ENCODE results near the gene TPMT.
A peak's percentile ranks its signal among the peaks of the same experiment; 100 is the strongest.
"Not testable (repeated sequence)": the region's sequence is repeated elsewhere in the genome, so short reads cannot be mapped to it uniquely, and the experiment has no call there.

TPMT gene

GRCh38 chr6:18154507-18155149 lies at the start of gene TPMT:
Gene TPMT, minus strand, starts transcription at chr6:18155077. Its CDS starts 5,950 bp downstream, at chr6:18149127.
- peak; percentile 94 for DNase-seq

- DNase-seq, result no peak
These were observed 48.9 kb upstream of the TPMT start for GRCh38 chr6:18203786-18204185.

GRCh38 chr6:18192026-18192425 lies 37.1 kb upstream of the TPMT start:
- DNase-seq, result no peak

GRCh38 chr6:18189196-18189595 lies 34.3 kb upstream of the TPMT start:
- no peak for DNase-seq

DNA sequence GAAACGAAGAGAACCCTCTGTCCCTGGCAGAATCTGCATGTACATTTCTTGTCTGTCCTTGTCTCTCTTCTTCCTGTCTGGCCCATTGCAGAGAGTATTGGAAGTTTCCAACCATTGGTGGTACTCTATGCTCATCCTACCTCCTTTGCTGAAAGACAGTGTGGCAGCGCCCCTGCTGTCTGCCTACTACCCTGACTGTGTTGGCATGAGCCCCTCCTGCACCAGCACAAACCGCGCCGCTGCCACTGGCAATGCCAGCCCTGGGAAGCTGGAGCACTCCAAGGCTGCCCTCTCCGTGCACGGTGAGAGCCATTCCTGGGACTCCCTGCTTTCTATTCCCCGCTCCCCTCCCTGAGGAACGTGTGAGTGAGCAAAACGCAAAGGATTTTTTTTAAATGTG lies 32.8 kb upstream of the TPMT start:
- DNase-seq, result no peak

DNA sequence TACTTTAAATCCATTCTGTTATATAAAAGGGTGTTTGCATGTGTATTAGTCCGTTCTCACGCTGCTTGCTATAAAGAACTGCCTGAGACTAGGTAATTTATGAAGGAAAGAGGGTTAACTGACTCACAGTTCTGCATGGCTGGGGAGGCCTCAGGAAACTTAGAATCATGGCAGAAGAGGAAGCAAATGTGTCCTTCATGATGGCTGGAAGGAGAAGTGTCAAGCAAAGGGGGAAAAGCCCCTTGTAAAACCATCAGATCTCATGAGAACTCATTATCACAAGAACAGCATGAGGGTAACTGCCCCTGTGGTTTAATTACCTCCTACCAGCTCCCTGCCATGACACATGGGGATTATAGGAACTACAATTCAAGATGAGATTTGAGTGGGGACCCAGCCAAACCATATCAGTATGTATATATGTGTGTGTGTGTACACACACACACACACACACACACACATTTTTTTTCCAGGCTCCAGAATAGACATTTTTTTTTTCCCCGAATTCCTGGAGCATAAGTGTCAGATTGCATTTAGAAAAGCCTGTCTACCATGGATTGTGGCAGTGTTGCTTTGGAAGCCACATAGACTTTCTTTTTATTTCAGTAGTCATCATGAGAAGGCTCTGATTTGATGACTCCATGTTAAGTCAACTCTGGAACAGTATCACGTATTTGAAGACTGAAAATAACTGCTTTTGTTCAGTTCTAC lies 31.8 kb upstream of the TPMT start:
- DNase-seq, result no peak

DNA sequence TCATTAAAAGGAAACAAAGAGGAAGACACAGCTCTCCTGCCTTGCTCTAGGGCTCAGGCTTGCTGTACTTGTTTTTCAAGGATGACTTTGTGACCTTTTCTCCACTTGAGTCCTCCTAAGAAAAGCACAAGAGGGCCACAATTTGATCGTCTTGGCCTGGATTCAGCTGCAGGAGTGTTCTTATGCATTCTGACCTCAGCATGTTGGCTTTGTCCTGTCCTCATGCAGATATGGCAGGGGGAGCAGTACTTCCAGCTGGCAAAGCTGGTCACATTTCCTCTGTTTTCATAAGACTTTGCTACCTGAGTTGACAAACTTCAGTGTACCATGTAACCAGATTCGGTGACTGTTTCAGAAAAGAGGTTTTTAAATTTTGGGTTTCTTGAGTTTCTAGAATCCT lies 31.2 kb upstream of the TPMT start:
- peak; percentile 86 for DNase-seq

DNA sequence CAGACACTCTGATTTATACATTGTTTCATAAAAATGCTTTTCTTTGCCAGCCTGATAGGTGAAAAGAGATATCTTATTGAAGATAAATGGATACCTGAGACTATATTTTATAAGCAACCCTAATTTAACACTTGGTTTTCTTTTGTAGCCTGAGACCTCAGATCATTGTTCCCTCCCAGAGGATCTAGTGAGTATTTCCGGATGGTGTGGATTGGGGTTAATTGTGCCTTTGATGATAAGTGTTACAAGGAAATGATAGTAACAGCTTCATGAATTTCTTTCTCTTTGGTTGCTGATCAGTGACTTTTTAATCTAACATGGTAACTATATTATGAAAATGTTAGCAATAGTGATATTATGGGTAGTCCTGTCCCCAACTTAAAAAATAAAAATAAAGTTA lies 30.7 kb upstream of the TPMT start:
- peak; percentile 69 for DNase-seq

GRCh38 chr6:18183766-18184165 lies 28.9 kb upstream of the TPMT start:
- DNase-seq, result no peak

DNA sequence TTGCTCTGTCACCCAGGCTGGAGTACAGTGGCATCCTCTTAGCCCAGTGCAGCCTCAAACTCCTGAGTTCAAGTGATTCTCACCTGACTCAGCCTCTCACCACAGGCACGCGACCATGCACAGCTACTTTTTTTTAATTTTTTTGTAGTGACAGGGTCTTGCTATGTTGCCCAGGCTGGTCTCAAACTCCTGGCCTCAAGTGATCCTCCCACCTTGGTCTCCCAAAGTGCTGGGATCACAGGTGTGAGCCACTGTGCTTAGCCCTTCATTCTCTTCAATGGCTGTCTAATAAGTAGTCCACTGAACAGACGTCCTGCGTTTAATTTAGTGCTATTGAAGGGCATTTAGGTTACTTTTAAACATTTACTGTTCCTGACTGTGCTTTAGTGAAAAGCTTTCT lies 27.7 kb upstream of the TPMT start:
- DNase-seq, result no peak

DNA sequence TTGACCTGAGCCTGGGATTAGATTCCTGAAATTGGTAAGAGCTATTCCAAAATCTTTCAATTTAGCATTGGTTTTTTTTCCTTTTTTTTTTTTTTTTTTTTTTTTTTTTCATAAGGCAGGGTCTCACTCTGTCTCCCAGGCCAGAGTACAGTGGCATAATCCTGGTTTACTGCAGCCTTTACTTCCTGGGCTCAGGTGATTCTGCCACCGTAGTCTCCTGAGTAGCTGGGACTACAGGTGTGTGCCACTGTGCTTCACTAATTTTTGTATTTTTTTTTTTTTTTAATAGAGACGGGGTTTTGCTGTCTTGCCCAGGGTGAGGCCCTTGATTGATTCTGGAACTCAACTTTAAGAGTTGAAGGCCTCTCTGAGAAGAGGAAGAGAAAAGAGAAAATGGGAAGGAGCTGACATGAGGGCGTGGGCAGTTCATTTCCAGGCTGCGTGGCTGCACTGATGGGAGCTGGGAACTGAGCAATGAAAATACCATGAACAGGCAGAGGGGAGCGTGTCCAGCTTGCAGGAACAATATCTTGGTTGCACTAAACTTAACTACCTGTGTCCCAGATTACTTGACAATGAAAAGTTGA lies 25.0 kb upstream of the TPMT start:
- DNase-seq, result no peak

DNA sequence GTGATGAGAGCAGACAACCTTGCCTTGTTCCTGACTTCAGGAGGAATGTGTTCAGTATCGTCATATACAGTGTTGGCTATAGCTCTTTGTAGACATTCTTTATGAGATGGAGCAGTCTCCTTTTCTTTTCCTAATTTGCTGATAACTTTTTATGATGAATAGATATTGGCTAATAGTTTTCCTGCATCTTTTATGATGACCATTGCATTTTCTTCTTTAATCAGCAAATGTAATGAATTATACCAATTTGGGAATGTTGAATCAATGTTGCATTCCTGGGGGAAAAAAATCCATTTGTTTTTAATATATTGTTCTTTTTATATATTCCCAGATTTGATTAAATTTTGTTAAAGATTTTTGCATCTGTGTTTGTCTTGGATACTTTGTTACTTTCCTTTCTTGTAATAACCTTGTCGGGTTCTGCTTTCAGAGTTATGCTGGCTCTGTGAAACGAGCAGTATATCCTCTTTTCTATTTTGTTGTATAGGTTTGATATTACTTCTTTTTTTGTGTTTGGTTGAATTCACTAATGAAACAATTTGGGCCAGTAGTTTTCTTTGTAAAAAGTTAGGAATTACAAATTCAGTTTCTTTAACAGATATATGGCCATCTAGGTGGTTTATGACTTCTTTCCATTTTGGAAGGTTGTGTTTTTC lies 24.2 kb upstream of the TPMT start:
- DNase-seq, result no peak

DNA sequence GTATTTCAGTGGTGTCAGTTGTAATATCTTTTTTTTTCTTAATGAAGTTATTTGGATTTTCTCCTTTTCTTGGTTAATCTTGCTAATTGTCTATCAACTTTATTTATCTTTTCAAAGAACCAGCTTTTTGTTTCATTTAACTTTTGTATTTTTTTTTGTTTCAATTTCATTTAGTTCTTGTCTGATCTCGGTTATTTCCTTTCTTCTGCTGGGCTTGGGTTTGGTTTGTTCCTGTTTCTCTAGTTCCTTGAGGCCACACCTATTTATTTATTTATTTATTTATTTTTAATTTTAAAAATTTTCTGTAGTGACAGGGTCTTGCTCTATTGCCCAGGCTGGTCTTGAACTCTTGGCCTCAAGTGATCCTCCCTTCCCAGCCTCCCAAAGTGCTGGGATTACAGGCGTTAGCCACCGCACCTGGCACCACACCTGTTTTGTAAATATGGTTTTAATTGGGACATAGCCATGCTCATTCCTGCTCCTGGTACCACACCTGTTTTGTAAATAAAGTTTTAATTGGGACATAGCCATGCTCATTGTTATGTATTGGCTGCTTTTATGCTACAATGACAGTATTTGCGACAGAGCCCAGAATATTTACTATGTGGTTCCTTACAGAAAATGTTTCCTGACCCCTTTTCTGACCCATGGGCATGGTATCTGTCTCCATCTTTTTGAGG lies 22.5 kb upstream of the TPMT start:
- no peak for DNase-seq

DNA sequence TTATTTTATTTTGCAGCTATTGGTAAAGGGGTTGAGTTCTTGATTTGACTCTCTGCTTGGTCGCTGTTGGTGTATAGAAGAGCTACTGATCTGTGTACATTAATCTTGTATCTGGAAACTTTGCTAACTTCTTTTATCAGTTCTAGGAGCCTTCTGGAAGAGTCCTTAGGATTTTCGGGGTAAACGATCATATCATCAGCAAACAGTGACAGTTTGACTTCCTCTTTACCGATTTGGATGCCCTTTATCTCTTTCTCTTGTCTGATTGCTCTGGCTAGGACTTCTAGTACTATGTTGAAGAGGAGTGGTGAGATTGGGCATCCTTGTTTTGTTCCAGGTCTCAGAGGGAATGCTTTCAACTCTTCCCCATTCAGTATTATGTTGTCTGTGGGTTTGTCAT lies 21.3 kb upstream of the TPMT start:
- not testable (repeated sequence) for DNase-seq

DNA sequence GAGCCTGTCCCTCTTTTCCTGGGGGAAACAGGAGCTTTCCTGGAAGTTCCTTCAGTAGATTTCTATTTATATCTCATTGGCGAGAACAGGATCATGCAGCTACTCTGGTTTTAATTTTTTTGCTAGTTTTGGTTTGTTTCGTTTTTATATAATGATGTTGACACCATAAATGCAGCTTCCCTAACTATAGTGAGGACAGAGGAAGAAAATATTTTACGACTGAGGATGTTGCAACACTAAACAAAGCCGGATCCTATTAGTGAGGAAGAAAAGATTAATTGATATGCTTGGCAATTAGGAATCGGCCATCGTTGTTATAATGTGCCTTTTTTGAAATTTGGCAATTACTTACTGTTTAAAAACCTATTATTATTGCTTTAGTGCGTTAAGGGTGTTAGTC lies 17.0 kb upstream of the TPMT start:
- DNase-seq, result no peak

DNA sequence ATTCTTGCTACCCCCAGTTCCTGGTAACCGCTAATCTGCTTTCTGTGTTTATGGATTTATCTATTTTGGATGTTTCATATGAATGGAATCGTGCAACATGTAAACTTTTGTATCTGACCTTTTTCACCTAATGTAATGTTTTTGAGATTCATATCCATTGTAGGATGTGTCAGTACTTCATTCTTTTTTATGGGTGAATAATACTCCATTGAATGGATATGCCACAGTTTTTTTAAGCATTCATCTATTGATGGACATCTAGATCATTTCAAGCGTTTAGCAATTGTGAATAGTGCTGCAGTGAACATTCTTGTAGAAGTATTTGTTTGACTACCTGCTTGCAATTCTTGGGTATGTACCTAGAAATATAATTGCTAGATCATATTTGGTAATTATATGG lies 13.4 kb upstream of the TPMT start:
- DNase-seq, result no peak

DNA sequence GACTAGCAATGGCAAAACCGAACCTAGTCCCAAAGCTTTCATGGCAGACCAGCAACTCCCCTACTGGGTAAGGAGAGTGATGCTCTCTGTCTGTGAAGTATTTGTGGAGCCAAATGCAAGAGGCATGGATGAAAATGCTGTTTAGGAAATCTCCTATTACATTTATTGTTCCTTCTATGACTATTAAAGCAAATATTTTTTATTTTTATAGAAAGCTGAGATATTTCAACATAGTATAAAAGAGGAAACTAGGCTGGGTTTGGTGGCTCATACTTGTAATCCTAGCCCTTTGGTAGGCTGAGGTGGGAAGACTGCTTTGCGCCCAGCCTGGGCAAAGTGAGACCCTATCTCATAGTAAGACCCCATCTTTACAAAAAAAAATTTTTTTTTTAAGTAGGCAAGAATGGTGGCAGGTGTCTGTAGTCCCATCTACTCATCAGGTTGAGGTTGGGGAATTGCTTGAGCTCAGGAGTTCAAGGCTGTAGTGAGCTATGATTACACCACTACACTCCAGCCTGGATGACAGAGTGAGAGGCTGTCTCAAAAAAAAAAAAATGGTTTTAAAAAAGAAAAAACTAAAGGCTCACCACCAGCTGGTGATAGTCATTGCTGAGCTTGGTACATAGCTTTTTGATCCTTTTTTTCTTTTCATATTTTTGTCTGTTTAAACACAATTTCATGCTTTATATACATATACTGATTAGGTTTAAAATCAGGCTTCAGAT lies 11.6 kb upstream of the TPMT start:
- DNase-seq, result no peak

DNA sequence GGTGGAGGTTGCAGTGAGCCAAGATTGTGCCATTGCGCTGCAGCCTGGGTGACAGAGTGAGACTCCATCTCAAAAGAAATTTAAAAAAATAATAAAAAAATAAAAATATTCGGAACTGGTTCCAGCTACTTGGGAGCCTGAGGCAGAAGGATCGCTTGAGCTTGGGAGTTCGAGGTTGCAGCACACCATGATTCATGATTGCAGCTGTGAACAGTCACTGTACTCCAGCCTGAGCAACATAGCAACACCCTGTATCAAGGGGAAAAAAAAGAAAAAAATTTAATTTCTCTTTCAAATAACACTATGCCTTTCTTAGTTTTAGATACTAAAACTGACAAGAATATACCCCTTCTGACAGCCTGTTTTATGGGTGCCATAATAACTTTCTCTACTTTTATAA lies 10.9 kb upstream of the TPMT start:
- no peak for DNase-seq

DNA sequence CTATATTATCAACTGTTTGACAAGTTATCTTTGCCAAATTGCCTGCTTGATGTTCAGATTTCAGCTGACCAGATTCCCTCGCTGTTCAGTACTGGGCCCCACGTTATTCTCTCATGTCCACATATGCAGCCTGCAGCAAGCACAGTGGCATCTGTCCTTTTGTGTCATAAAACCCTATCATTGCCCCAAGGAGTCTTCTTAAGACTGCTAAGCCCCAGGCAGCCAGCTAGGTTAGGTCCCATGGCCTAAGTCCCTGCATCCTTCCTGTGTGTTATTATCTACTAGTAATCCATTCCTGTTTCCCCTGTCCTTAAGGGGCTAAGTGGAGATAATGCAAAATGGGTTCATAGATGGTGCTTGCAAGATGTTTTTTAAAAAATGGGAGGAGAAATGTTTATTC lies 7.5 kb upstream of the TPMT start:
- no peak for DNase-seq

DNA sequence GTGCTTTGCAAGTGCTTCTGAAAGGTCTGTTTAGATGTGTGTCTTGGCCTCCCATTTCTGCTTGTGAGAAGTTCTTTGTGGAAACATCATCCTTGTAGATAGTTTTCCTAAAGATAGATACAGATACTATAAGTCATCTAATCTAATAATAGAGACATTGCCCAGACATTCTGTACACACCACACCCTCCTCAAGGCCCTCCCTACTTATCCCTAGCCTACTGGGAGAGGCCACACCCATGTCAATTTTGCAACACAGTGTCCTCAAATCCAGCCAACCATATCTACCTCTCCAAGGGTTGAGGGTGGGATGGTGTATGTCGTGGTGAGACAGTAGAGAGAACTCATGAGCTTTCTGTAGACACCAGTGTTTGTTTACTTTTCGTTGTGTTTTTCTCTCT lies 6.6 kb upstream of the TPMT start:
- DNase-seq, result no peak

- no peak for DNase-seq
These were observed 6.0 kb upstream of the TPMT start for GRCh38 chr6:18160911-18161310.

GRCh38 chr6:18155864-18156421 lies 1.1 kb upstream of the TPMT start:
- peak; percentile 69 for DNase-seq
